GM06990 (cell line): Measurements from ENCODE around the gene HIBCH.
"Not testable (repeated sequence)": the region's sequence is repeated elsewhere in the genome, so short reads cannot be mapped to it uniquely, and the experiment has no call there.

Source experiments
- DNase-seq: peaks from one replicate; pipeline ENCODE4 v3.0.0-alpha.2; 2011; ENCODE audit not compliant: insufficient read length; ENCODE audit errors: extremely low read depth
- H3K27me3 ChIP-seq: replicated peaks from 2 replicates; pipeline ENCODE4 v1.6.0; 2011; ENCODE audit warnings: low read length; ENCODE audit not compliant: control insufficient read depth, insufficient read depth
- H3K36me3 ChIP-seq: 2 replicates; pipeline ENCODE4 v1.5.1; 2011; ENCODE audit warnings: low read length; ENCODE audit not compliant: control insufficient read depth, insufficient read depth
- H3K4me3 ChIP-seq: replicated peaks from 2 replicates; pipeline ENCODE4 v1.5.1; 2011; ENCODE audit warnings: low read depth, mild to moderate bottlenecking, control low read depth, low read length
- TF ChIP-seq, protein P1 (sequence below): IDR thresholded peaks from 2 replicates; pipeline ENCODE4 v1.5.1; 2011; ENCODE audit warnings: low read length, control low read depth, mild to moderate bottlenecking, inconsistent platforms; ENCODE audit not compliant: insufficient read depth, poor library complexity, severe bottlenecking

HIBCH gene

DNA sequence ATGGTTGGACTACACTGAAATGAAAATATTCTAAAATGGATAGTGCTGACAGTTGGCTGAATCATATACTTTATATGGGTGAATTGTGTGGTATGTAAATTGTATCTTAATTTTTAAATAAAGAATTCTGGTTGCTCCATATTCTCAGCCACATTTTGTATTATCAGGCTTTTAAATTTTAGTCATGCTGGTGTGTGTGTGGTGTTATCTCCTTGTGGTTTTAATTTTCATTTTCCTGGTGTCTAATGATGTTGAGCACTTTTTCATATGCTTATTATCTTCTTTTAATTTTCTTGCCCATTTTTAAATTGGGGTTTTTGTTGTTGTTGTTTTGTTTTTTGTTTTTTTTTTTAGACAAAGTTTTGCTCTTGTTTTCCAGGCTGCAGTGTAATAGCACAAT is 3.8 kb upstream of the HIBCH start:
- DNase-seq, result no peak
- Histone ChIP-seq H3K27me3 (no peaks in the 10 kb centered on the region), H3K36me3 (no peaks in the 10 kb centered on the region), H3K4me3 (no peak overlapping the region)
- TF ChIP-seq, protein P1, sequence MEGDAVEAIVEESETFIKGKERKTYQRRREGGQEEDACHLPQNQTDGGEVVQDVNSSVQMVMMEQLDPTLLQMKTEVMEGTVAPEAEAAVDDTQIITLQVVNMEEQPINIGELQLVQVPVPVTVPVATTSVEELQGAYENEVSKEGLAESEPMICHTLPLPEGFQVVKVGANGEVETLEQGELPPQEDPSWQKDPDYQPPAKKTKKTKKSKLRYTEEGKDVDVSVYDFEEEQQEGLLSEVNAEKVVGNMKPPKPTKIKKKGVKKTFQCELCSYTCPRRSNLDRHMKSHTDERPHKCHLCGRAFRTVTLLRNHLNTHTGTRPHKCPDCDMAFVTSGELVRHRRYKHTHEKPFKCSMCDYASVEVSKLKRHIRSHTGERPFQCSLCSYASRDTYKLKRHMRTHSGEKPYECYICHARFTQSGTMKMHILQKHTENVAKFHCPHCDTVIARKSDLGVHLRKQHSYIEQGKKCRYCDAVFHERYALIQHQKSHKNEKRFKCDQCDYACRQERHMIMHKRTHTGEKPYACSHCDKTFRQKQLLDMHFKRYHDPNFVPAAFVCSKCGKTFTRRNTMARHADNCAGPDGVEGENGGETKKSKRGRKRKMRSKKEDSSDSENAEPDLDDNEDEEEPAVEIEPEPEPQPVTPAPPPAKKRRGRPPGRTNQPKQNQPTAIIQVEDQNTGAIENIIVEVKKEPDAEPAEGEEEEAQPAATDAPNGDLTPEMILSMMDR, result no peak

- peak; percentile 33 for DNase-seq
- TF ChIP-seq, protein P1, result no peak
- Histone ChIP-seq H3K4me3 (peak overlapping the region; percentile 83), H3K36me3 (no peaks in the 10 kb centered on the region), H3K27me3 (no peaks in the 10 kb centered on the region)
Measured at GRCh38 chr2:190320696-190321095, 1.1 kb upstream of the HIBCH start.

DNA sequence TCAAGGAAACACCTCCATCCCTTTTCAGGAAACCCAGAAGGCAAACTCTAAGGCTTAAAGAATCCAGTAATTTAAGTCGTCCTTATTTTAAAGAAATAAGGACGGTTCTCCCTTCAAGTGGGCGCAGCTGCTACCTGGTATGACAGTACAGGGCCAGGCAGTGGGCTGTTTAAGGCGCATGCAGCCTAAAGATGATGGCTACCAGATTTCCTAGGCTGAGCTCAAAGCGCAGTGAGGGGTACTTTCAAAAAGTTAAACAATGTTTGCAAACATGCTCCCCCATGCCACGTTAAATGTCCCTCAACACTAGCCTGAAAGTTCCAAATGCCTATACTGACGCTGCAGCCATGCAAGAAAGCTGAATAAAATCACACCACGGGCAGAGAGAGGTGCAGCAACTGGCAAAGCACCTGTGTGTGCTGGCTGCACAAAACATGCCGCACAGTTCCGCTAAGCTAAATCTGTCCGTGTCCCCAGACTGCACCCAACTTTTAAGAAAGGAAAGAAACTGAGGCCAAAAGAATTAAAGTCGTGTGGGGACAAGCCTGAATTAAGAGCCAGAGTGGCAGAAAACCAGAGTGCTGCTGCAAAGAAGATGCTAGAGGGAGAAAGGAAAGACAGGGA is 583 bp downstream of the HIBCH start:
- H3K27me3 ChIP-seq, result no peaks in the 10 kb centered on the region
- TF ChIP-seq, protein P1, result no peak
- H3K4me3 ChIP-seq, result peak overlapping the region; percentile 83
- DNase-seq, result no peak
- H3K36me3 ChIP-seq, result no peaks in the 10 kb centered on the region

GRCh38 chr2:190318514-190318913 is 1.1 kb downstream of the HIBCH start:
- TF ChIP-seq, protein P1, result no peak
- DNase-seq, result no peak

DNA sequence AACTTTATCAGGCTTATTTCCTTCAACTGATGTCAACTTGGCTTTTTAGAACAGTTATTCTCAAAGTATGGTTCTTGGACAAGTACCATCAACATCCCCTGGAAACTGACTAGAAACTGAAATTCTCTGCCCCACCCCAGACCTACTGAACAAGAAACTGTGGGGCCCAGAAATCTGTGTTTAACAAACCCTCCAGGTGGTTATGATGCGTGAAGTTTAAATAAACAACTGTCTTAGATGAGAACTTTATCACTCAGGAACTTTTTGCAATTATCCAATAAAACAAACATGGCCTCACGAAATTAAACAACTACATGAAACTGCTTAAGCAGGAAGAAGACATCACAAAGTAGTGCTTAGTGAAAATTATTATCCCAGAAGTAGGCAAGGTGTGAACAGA is 4.4 kb downstream of the HIBCH start:
- DNase-seq, result no peak
- H3K36me3 ChIP-seq, result no peaks in the 10 kb centered on the region
- H3K27me3 ChIP-seq, result no peaks in the 10 kb centered on the region
- H3K4me3 ChIP-seq, result no peak overlapping the region
- TF ChIP-seq, protein P1, result no peak

More at GRCh38 chr2:190318514-190318913, 1.1 kb downstream of the HIBCH start:
- Histone ChIP-seq H3K27me3 (no peaks in the 10 kb centered on the region), H3K36me3 (no peaks in the 10 kb centered on the region), H3K4me3 (peak overlapping the region; percentile 83)

- Histone ChIP-seq H3K27me3 (no peaks in the 10 kb centered on the region), H3K36me3 (no peaks in the 10 kb centered on the region; the same call in 1 of the 2 replicates), H3K4me3 (no peak overlapping the region)
- DNase-seq, result no peak
- TF ChIP-seq, protein P1, result no peak
Measured at GRCh38 chr2:190313880-190314279, 5.7 kb downstream of the HIBCH start.

DNA sequence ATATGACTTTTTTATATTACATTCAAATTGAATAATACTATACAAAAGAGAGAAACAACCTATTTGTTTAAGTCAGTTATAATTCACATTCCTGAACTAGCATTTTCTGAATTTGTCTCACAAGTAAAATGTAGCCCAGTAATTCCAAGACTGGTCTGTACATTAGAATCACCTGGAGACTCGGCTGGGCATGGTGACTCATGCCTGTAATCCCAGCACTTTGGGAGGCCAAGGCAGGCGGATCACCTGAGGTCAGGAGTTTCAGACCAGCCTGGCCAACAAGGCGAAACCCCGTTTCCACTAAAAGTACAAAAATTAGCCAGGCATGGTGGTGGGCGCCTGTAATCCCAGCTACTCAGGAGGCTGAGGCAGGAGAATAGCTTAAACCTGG is 7.0 kb downstream of the HIBCH start:
- H3K36me3 ChIP-seq, H3K27me3 ChIP-seq, H3K4me3 ChIP-seq, DNase-seq: not testable (repeated sequence)
